K562 (cell line): ENCODE results near the gene TBC1D9.

ENCODE experiments used
- EP400 ChIP-seq: fragments of 450-650 bp; IDR thresholded peaks from 2 replicates; pipeline ENCODE4 v1.6.1; 2017; ENCODE audit warnings: antibody characterized with exemption, mild to moderate bottlenecking, moderate library complexity
- GATA2 ChIP-seq: sonication (generic); formaldehyde crosslinking; IDR thresholded peaks from 2 replicates; pipeline ENCODE4 v1.4.0; 2020; ENCODE audit warnings: mild to moderate bottlenecking, missing genetic modification reagents
- HNRNPLL ChIP-seq: fragments of 200-400 bp; formaldehyde crosslinking; IDR thresholded peaks from 2 replicates; pipeline ENCODE4 v1.6.1; 2017; ENCODE audit warnings: low read length, low read depth, mild to moderate bottlenecking; ENCODE audit not compliant: poor library complexity, severe bottlenecking
- KDM4B ChIP-seq, 2 experiments: fragments of 450-650 bp in 1 of 2; sonication (generic) in 1 of 2; IDR thresholded peaks; 2 replicates each; pipeline ENCODE4 v1.6.1; 2016 to 2017; ENCODE audit warnings: borderline replicate concordance in 2 of 2, antibody characterized with exemption in 1 of 2, low read depth in 1 of 2, mild to moderate bottlenecking in 1 of 2
- MXI1 ChIP-seq: IDR thresholded peaks from 2 replicates; pipeline ENCODE4 v1.6.1; 2011; ENCODE audit warnings: low read depth, mild to moderate bottlenecking, improper control_type of control experiment, low read length
- MYC ChIP-seq, 2 experiments: fragments of 250-450 bp in 1 of 2; sonication (Bioruptor Pico) in 1 of 2; IDR thresholded peaks; 2 replicates each; pipeline versions ENCODE4 v1.5.1 to v1.6.1; 2012 to 2021; ENCODE audit warnings: low read depth in 2 of 2, borderline replicate concordance in 1 of 2, improper control_type of control experiment in 1 of 2, low read length in 1 of 2, mild to moderate bottlenecking in 1 of 2, moderate library complexity in 1 of 2
- NR3C1 ChIP-seq: sonication (generic); formaldehyde crosslinking; IDR thresholded peaks from 2 replicates; pipeline ENCODE4 v1.8.1; 2022; ENCODE audit warnings: missing genetic modification reagents
- RCOR1 ChIP-seq, 2 experiments: IDR thresholded peaks; 2 replicates each; pipeline ENCODE4 v1.6.1; 2012; ENCODE audit warnings: low read depth in 2 of 2, low read length in 2 of 2, borderline replicate concordance in 1 of 2, improper control_type of control experiment in 1 of 2
- TEAD4 ChIP-seq, 2 experiments: sonication (generic) in 1 of 2; formaldehyde crosslinking in 1 of 2; IDR thresholded peaks; 2 replicates each; pipeline versions ENCODE4 v1.6.1 to v1.8.0; 2012 to 2022; ENCODE audit warnings: borderline replicate concordance in 1 of 2, inconsistent platforms in 1 of 2, low read length in 1 of 2, mild to moderate bottlenecking in 1 of 2, missing genetic modification reagents in 1 of 2
- ZBTB1 ChIP-seq: sonication (generic); formaldehyde crosslinking; IDR thresholded peaks from 2 replicates; pipeline ENCODE4 v1.8.1; 2023; ENCODE audit warnings: missing genetic modification reagents, low read depth, mild to moderate bottlenecking, borderline replicate concordance
- TF ChIP-seq, protein P1 (sequence below), 3 experiments: IDR thresholded peaks in 2 of 3; conservative IDR thresholded peaks in 1 of 3; 2 replicates each; pipeline ENCODE4 v1.5.1; 2011 to 2012; ENCODE audit warnings: low read length in 3 of 3, mild to moderate bottlenecking in 3 of 3, control low read depth in 2 of 3, improper control_type of control experiment in 1 of 3, inconsistent platforms in 1 of 3, low read depth in 1 of 3, mixed read lengths in 1 of 3, moderate library complexity in 1 of 3; ENCODE audit not compliant: insufficient read depth in 2 of 3
- TF ChIP-seq, protein P2 (sequence below): fragments of 250-450 bp; sonication (Bioruptor Pico); IDR thresholded peaks from 2 replicates; pipeline ENCODE4 v1.4.0; 2020; ENCODE audit warnings: mild to moderate bottlenecking
- TF ChIP-seq, protein P3 (sequence below): fragments of 450-650 bp; formaldehyde crosslinking; IDR thresholded peaks from 2 replicates; pipeline ENCODE4 v1.4.0; 2020; ENCODE audit warnings: mild to moderate bottlenecking, mixed read lengths
- TF ChIP-seq, protein P4 (sequence below): sonication (generic); formaldehyde crosslinking; IDR thresholded peaks from 2 replicates; pipeline ENCODE4 v1.8.1; 2023; ENCODE audit warnings: mild to moderate bottlenecking, missing genetic modification reagents

DNA sequence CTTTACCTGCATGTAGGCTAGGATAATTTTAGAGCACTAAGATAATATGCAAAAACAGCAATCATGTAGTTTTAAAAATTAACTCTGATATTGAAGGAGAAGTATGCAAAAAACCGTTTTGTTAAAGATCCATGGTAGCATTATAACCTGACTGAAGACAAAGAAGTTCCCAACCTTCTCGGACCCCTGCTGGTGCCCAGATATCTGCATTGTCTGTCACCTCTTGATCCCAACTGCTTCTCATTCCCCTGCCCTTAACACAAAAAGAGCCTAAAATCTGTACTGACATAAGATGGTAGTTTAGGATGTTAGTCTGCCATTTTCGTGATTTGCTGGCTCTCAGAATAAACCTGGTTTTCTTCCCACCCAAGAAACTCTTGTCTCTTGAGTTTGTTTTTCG is 125.9 kb downstream of the TBC1D9 start:
- TF ChIP-seq, protein P1, sequence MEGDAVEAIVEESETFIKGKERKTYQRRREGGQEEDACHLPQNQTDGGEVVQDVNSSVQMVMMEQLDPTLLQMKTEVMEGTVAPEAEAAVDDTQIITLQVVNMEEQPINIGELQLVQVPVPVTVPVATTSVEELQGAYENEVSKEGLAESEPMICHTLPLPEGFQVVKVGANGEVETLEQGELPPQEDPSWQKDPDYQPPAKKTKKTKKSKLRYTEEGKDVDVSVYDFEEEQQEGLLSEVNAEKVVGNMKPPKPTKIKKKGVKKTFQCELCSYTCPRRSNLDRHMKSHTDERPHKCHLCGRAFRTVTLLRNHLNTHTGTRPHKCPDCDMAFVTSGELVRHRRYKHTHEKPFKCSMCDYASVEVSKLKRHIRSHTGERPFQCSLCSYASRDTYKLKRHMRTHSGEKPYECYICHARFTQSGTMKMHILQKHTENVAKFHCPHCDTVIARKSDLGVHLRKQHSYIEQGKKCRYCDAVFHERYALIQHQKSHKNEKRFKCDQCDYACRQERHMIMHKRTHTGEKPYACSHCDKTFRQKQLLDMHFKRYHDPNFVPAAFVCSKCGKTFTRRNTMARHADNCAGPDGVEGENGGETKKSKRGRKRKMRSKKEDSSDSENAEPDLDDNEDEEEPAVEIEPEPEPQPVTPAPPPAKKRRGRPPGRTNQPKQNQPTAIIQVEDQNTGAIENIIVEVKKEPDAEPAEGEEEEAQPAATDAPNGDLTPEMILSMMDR (IDR thresholded peaks at IDR 0.05 in 2 of 3, conservative IDR thresholded peaks at IDR 0.05 in 1 of 3; ENCODE audit: insufficient read depth in 2 of 3, low read depth in 1 of 3, low read length in 3 of 3), result no peak
- TF ChIP-seq NR3C1 (CRISPR knock-in tag), result no peak
- no peak for TF ChIP-seq ZBTB1
- TF ChIP-seq, protein P2, sequence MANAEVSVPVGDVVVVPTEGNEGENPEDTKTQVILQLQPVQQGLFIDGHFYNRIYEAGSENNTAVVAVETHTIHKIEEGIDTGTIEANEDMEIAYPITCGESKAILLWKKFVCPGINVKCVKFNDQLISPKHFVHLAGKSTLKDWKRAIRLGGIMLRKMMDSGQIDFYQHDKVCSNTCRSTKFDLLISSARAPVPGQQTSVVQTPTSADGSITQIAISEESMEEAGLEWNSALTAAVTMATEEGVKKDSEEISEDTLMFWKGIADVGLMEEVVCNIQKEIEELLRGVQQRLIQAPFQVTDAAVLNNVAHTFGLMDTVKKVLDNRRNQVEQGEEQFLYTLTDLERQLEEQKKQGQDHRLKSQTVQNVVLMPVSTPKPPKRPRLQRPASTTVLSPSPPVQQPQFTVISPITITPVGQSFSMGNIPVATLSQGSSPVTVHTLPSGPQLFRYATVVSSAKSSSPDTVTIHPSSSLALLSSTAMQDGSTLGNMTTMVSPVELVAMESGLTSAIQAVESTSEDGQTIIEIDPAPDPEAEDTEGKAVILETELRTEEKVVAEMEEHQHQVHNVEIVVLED (CRISPR knock-in tag), result no peak
- TF ChIP-seq, protein P3, sequence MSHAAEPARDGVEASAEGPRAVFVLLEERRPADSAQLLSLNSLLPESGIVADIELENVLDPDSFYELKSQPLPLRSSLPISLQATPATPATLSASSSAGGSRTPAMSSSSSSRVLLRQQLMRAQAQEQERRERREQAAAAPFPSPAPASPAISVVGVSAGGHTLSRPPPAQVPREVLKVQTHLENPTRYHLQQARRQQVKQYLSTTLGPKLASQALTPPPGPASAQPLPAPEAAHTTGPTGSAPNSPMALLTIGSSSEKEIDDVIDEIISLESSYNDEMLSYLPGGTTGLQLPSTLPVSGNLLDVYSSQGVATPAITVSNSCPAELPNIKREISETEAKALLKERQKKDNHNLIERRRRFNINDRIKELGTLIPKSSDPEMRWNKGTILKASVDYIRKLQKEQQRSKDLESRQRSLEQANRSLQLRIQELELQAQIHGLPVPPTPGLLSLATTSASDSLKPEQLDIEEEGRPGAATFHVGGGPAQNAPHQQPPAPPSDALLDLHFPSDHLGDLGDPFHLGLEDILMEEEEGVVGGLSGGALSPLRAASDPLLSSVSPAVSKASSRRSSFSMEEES (CRISPR knock-in tag), result no peak
- TF ChIP-seq KDM4B (IDR thresholded peaks at IDR 0.05; ENCODE audit: borderline replicate concordance in 2 of 2, low read depth in 1 of 2), result no peak
- TF ChIP-seq GATA2 (CRISPR knock-in tag), result no peak
- no peak for TF ChIP-seq MYC (IDR thresholded peaks at IDR 0.05; ENCODE audit: low read depth, low read length)
- no peak for TF ChIP-seq MYC (CRISPR knock-in tag; IDR thresholded peaks at IDR 0.05; ENCODE audit: borderline replicate concordance, low read depth)
- TF ChIP-seq TEAD4 (IDR thresholded peaks at IDR 0.05; ENCODE audit: low read length), result no peak
- no peak for TF ChIP-seq TEAD4 (CRISPR knock-in tag; IDR thresholded peaks at IDR 0.05; ENCODE audit: borderline replicate concordance)
- no peak for TF ChIP-seq EP400
- no peak for TF ChIP-seq MXI1
- TF ChIP-seq, protein P4, sequence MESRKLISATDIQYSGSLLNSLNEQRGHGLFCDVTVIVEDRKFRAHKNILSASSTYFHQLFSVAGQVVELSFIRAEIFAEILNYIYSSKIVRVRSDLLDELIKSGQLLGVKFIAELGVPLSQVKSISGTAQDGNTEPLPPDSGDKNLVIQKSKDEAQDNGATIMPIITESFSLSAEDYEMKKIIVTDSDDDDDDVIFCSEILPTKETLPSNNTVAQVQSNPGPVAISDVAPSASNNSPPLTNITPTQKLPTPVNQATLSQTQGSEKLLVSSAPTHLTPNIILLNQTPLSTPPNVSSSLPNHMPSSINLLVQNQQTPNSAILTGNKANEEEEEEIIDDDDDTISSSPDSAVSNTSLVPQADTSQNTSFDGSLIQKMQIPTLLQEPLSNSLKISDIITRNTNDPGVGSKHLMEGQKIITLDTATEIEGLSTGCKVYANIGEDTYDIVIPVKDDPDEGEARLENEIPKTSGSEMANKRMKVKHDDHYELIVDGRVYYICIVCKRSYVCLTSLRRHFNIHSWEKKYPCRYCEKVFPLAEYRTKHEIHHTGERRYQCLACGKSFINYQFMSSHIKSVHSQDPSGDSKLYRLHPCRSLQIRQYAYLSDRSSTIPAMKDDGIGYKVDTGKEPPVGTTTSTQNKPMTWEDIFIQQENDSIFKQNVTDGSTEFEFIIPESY (CRISPR knock-in tag), result no peak
- no peak for TF ChIP-seq HNRNPLL
- no peak for TF ChIP-seq RCOR1 (IDR thresholded peaks at IDR 0.05; ENCODE audit: borderline replicate concordance in 1 of 2, low read depth in 2 of 2, low read length in 2 of 2)
